ENCODE results near the gene SORBS1. TPM values are rescaled to one million over a fixed set of nuclear protein-coding genes. Genes with fewer than 3 reads are reported as not detected.
A peak's percentile ranks its signal among the peaks of the same experiment; 100 is the strongest.

Gene SORBS1
- total and polyA plus RNA-seq, 2 of the 13 experiments (the other 11 are each of a cell fraction or from before 2014, with no cell fraction given): 16.8 to 39.8 TPM

GRCh38 chr10:95476469-95477174 lies 84.5 kb downstream of the SORBS1 start:
- ChIA-PET POLR2A (interaction anchor here (0.7 to 1.3 kb wide), 9 partner anchors 10 to 76 kb away, joined by 3 to 9 read pairs (median 4); no protein-coding TSS in a partner anchor), CTCF (ENCODE audit: low intra/inter-chr PET ratio, low total read pairs) (no interaction called here)
- H3K9ac ChIP-seq (ENCODE audit: insufficient read depth, low read depth, low read length): peak overlapping the region; percentile 48
- in situ Hi-C loops (cut with HindIII; ENCODE audit: extremely low pct_ligation_motif_present, low pct_unique_long_range_greater_than_20kb): no loop called here
- TF ChIP-seq SRY (CRISPR knock-in tag; IDR thresholded peaks at IDR 0.05) (0 out of 2 replicates have a peak, but pooled peaks have one; percentile 37), SIX4 (CRISPR knock-in tag; IDR thresholded peaks at IDR 0.05) (no peak), ZBTB46 (CRISPR knock-in tag; IDR thresholded peaks at IDR 0.05; ENCODE audit: borderline replicate concordance) (no peak), ATF1 (CRISPR knock-in tag; IDR thresholded peaks at IDR 0.05) (0 out of 2 replicates have a peak, but pooled peaks have one; percentile 29), ZSCAN9 (CRISPR knock-in tag; IDR thresholded peaks at IDR 0.05; ENCODE audit: borderline replicate concordance) (no peak), HDAC6 (IDR thresholded peaks at IDR 0.05; ENCODE audit: low read depth, low read length) (no peak)
- H3K4me1 ChIP-seq (ENCODE audit: insufficient read depth, low read length): peaks cover 100% of the 10 kb centered on the region
- ATAC-seq (peak; percentile 48), FAIRE-seq (no peak), DNase-seq (ENCODE audit: low spot score) (no peak)
- no peaks in the 10 kb centered on the region; a peak in 2 of 5 replicates for H3K36me3 ChIP-seq (replicated peaks in 1 of 2; ENCODE audit: control insufficient read depth in 1 of 2, insufficient read depth in 2 of 2, low read length in 2 of 2)
- peak overlapping the region in 1 of 3 experiments; percentile 37; a peak in 2 of 6 replicates for H3K4me3 ChIP-seq (replicated peaks in 1 of 3; ENCODE audit: insufficient read depth in 1 of 3, low read depth in 2 of 3, low read length in 3 of 3)
- no peak overlapping the region for H2AFZ ChIP-seq (ENCODE audit: low read length)
- no peaks in the 10 kb centered on the region for H4K20me1 ChIP-seq (ENCODE audit: insufficient read depth, low read length)
- BruUV-seq (replicated peaks): TSS peak; percentile 92
- no peaks in the 10 kb centered on the region for H3K27me3 ChIP-seq (ENCODE audit: control insufficient read depth in 1 of 2, insufficient read depth in 2 of 2, low read length in 2 of 2)
- peak overlapping the region; percentile 71 for H3K4me2 ChIP-seq (ENCODE audit: low read depth, low read length)
- H3K9me3 ChIP-seq (ENCODE audit: low read length): no peaks in the 10 kb centered on the region
- intact Hi-C loops (cut with micrococcal nuclease; ENCODE audit: unreplicated experiment): no loop called here
- H3K27ac ChIP-seq (ENCODE audit: extremely low read length, insufficient read depth, low read length): peak overlapping the region; percentile 96
- 95% methylated on average over 5 of the region's 5 CpGs for WGBS (ENCODE audit: low lambda C conversion rate)
- peaks cover 44% of the 10 kb centered on the region for H3K79me2 ChIP-seq (ENCODE audit: insufficient read depth, low read length)
